ENCODE data around the gene POU4F3. TPM values are rescaled to one million over a fixed set of nuclear protein-coding genes. Genes with fewer than 3 reads are reported as not detected.

Gene POU4F3
- total RNA-seq, 1 experiment from 2014 or later: 0.15 TPM

DNA sequence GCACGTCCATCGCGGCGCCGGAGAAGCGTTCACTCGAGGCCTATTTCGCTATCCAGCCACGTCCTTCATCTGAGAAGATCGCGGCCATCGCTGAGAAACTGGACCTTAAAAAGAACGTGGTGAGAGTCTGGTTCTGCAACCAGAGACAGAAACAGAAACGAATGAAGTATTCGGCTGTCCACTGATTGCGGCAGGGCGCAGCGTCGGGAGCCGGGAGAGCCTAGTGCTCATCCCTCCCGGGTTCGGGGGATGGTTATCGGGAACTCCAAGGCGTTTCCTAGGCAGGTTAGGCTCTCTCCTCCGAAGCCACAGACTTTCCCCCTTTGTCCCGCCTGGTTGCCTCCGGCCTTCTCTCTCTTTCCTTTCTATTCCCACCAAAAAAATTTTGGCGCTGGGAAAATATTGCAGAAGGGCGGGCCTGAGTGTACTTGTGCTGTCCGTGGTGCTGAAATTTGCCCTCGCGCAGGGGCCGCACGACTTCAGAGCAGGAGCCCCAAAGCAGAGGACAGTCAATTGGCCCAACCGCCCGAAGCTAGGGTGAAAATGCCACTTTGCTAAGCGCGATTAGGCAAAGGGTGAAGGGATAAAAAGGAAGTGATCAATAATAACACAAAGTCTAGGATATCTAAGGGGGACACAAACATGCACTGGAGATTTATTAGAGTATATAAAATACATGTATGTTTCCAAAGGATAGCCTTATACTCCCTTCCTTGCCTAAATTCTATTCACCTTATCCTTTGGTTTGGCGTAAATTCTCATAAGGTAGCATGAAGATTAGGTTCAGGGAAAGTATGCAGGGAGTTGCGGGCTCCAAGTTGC, 1.8 kb downstream of the POU4F3 start:
- DNase-seq (ENCODE audit: low read depth, low spot score) (no peak), ATAC-seq (no peak)
- no peak overlapping the region for H3K9ac ChIP-seq (ENCODE audit: low read length)
- POLR2A ChIA-PET: no interaction called here
- TF ChIP-seq CBX3 (IDR thresholded peaks at IDR 0.05; ENCODE audit: low read depth) (no peak), RAD21 (IDR thresholded peaks at IDR 0.05; ENCODE audit: low read depth) (no peak), FOSL1 (IDR thresholded peaks at IDR 0.05; ENCODE audit: low read depth) (no peak), EGR1 (IDR thresholded peaks at IDR 0.05; ENCODE audit: low read depth) (no peak), CEBPB (IDR thresholded peaks at IDR 0.05; ENCODE audit: low read depth) (no peak)
- TF ChIP-seq, protein P1, sequence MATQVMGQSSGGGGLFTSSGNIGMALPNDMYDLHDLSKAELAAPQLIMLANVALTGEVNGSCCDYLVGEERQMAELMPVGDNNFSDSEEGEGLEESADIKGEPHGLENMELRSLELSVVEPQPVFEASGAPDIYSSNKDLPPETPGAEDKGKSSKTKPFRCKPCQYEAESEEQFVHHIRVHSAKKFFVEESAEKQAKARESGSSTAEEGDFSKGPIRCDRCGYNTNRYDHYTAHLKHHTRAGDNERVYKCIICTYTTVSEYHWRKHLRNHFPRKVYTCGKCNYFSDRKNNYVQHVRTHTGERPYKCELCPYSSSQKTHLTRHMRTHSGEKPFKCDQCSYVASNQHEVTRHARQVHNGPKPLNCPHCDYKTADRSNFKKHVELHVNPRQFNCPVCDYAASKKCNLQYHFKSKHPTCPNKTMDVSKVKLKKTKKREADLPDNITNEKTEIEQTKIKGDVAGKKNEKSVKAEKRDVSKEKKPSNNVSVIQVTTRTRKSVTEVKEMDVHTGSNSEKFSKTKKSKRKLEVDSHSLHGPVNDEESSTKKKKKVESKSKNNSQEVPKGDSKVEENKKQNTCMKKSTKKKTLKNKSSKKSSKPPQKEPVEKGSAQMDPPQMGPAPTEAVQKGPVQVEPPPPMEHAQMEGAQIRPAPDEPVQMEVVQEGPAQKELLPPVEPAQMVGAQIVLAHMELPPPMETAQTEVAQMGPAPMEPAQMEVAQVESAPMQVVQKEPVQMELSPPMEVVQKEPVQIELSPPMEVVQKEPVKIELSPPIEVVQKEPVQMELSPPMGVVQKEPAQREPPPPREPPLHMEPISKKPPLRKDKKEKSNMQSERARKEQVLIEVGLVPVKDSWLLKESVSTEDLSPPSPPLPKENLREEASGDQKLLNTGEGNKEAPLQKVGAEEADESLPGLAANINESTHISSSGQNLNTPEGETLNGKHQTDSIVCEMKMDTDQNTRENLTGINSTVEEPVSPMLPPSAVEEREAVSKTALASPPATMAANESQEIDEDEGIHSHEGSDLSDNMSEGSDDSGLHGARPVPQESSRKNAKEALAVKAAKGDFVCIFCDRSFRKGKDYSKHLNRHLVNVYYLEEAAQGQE (IDR thresholded peaks at IDR 0.05; ENCODE audit: low read depth): peak; percentile 83
- TF ChIP-seq, protein P2, sequence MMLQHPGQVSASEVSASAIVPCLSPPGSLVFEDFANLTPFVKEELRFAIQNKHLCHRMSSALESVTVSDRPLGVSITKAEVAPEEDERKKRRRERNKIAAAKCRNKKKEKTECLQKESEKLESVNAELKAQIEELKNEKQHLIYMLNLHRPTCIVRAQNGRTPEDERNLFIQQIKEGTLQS (IDR thresholded peaks at IDR 0.05): no peak
- peaks cover 11% of the 10 kb centered on the region; the same call in 1 of the 2 replicates for H3K27me3 ChIP-seq (ENCODE audit: insufficient read depth, low read length)
- CTCF ChIA-PET: no interaction called here
- BruUV-seq (replicated peaks): no TSS peak
- no peak overlapping the region for H2AFZ ChIP-seq (ENCODE audit: low read depth, low read length, poor library complexity, severe bottlenecking)
- H3K9me3 ChIP-seq (ENCODE audit: control insufficient read depth in 1 of 2, insufficient read depth in 1 of 2, low read depth in 1 of 2, low read length in 2 of 2): no peaks in the 10 kb centered on the region
- no peak overlapping the region for H3K4me3 ChIP-seq (replicated peaks in 1 of 2; ENCODE audit: low read depth in 1 of 2, low read length in 2 of 2)
- intact Hi-C loops (cut with micrococcal nuclease): no loop called here
- RAD21 ChIA-PET (ENCODE audit: low non-redundant PET in 1 of 2, low total read pairs in 2 of 2, uncharacterized antibody in 2 of 2, unreplicated experiment in 2 of 2): no interaction called here
- H3K9me2 ChIP-seq (ENCODE audit: insufficient read depth): no peaks in the 10 kb centered on the region
- no peak overlapping the region for H3K27ac ChIP-seq (ENCODE audit: low read depth, low read length)
- H3K4me2 ChIP-seq (ENCODE audit: low read length): no peak overlapping the region
- no peaks in the 10 kb centered on the region for H3K36me3 ChIP-seq (ENCODE audit: control insufficient read depth in 1 of 2, insufficient read depth in 2 of 2, low read length in 2 of 2)
- no peaks in the 10 kb centered on the region for H4K20me1 ChIP-seq (ENCODE audit: insufficient read depth)
- H3K79me2 ChIP-seq (ENCODE audit: insufficient read depth, low read length): no peaks in the 10 kb centered on the region
- H3K4me1 ChIP-seq (ENCODE audit: control insufficient read depth in 1 of 2, insufficient read depth in 2 of 2, low read length in 2 of 2): no peaks in the 10 kb centered on the region
